GM20000 (cell line): Measurements from ENCODE around the gene ENPP3.

Experiments used
- DNase-seq: peaks from one replicate; pipeline ENCODE4 v3.0.0; 2012; ENCODE audit warnings: low spot score
- TF ChIP-seq, protein P1 (sequence below): IDR thresholded peaks from 2 replicates; pipeline ENCODE4 v1.5.1; 2012; ENCODE audit warnings: mild to moderate bottlenecking, control low read depth; ENCODE audit errors: extremely low read depth, missing control alignments

The ENPP3 gene

GRCh38 chr6:131663578-131664165 lies 26.6 kb downstream of the ENPP3 start:
- DNase-seq: no peak
- TF ChIP-seq, protein P1, sequence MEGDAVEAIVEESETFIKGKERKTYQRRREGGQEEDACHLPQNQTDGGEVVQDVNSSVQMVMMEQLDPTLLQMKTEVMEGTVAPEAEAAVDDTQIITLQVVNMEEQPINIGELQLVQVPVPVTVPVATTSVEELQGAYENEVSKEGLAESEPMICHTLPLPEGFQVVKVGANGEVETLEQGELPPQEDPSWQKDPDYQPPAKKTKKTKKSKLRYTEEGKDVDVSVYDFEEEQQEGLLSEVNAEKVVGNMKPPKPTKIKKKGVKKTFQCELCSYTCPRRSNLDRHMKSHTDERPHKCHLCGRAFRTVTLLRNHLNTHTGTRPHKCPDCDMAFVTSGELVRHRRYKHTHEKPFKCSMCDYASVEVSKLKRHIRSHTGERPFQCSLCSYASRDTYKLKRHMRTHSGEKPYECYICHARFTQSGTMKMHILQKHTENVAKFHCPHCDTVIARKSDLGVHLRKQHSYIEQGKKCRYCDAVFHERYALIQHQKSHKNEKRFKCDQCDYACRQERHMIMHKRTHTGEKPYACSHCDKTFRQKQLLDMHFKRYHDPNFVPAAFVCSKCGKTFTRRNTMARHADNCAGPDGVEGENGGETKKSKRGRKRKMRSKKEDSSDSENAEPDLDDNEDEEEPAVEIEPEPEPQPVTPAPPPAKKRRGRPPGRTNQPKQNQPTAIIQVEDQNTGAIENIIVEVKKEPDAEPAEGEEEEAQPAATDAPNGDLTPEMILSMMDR: no peak

GRCh38 chr6:131669891-131670290 lies 32.8 kb downstream of the ENPP3 start:
- TF ChIP-seq, protein P1: no peak
- no peak for DNase-seq

- TF ChIP-seq, protein P1: no peak
- no peak for DNase-seq
These were observed 36.1 kb downstream of the ENPP3 start for GRCh38 chr6:131673184-131673583.

GRCh38 chr6:131678442-131678841 lies 41.3 kb downstream of the ENPP3 start:
- TF ChIP-seq, protein P1: no peak
- no peak for DNase-seq

DNA sequence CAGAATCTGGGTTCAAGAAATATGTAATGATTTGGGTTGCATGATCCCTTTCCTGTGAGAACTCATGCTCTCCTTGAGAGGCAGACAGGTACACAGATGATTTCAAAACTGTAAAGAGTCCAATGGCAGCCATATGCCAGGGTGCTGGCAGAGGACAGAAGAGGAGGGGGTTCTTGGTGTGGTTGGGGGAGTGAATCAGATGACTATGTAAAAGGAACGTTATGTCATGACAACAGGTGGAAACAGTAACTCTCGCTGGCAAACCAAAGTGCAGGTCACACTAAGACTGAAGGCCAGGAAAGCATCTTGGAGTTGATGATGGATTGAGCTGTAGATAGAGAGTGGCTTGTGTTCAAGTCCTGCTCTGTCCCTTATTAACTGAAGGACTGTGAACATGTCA lies 43.8 kb downstream of the ENPP3 start:
- TF ChIP-seq, protein P1: no peak
- DNase-seq: no peak

DNA sequence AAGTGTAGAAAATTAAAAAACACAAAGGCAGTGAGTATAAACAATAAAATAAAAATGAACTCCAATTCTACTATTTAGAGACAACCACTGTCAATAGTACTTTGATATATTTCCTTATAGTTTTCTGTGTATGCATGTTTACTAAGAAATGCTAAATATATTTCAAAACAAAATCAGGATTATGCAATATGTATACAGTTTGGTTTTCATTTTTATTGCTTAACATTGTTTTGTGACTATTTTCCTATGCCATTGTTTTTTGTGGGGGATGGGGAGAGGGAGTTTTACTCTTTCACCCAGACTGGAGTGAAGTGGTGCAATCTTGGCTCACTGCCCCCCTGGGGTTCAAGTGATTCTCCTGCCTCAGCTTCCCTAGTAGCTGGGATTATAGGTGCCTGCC lies 44.5 kb downstream of the ENPP3 start:
- DNase-seq: no peak
- TF ChIP-seq, protein P1: no peak

DNA sequence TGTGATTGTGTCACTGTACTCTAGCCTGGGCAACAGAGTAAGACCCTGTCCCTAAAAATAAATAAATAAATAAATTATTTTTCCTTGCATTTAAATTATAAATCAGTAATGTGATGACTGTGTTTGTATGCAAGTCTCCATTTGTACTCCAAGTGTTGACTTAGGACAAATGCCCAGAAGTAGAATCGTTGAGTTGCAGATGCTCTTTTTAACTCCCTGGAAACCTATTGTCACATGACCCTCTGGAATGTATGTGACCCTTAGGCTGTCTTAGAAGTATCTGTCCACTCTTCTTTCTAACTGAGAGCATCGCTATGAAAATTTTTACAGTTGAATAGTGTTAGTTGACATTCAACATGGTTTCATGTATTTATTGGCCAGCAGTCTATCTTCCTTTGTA lies 45.3 kb downstream of the ENPP3 start:
- TF ChIP-seq, protein P1: no peak
- no peak for DNase-seq
